Measurements from ENCODE around the gene XAGE5. TPM values are rescaled to one million over a fixed set of nuclear protein-coding genes. Genes with fewer than 3 reads are reported as not detected.
"Not testable (repeated sequence)": the region's sequence is repeated elsewhere in the genome, so short reads cannot be mapped to it uniquely, and the experiment has no call there.

XAGE5 gene
- total and polyA plus RNA-seq, 2 of the 13 experiments (the other 11 are each of a cell fraction or from before 2014, with no cell fraction given): not detected

DNA sequence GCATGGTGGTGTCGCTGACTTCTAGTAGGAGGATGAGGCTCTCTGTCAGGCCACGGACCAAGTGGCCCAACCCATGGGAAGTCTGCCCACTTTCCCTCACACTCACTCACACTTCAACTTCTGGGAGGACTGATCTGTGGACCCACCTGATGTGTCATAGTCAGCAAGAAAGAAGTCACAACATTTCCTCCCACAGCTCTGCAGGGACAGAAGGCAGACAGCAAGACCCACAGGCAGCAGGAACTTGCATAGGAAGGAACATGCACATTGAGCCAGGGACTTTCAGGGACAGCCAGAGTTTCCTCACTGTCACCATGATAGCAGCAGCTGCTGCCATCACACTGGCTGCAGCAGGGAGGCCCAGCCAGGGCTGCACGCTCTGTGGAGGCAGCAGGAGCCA, 19.5 kb downstream of the XAGE5 start (continued):
- TF ChIP-seq, protein P1, sequence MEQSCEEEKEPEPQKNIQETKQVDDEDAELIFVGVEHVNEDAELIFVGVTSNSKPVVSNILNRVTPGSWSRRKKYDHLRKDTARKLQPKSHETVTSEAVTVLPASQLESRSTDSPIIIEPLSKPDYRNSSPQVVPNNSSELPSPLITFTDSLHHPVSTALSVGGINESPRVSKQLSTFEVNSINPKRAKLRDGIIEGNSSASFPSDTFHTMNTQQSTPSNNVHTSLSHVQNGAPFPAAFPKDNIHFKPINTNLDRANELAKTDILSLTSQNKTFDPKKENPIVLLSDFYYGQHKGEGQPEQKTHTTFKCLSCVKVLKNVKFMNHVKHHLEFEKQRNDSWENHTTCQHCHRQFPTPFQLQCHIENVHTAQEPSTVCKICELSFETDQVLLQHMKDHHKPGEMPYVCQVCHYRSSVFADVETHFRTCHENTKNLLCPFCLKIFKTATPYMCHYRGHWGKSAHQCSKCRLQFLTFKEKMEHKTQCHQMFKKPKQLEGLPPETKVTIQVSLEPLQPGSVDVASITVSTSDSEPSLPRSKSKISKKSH (CRISPR knock-in tag; IDR thresholded peaks at IDR 0.05; ENCODE audit: borderline replicate concordance): no peak

DNA sequence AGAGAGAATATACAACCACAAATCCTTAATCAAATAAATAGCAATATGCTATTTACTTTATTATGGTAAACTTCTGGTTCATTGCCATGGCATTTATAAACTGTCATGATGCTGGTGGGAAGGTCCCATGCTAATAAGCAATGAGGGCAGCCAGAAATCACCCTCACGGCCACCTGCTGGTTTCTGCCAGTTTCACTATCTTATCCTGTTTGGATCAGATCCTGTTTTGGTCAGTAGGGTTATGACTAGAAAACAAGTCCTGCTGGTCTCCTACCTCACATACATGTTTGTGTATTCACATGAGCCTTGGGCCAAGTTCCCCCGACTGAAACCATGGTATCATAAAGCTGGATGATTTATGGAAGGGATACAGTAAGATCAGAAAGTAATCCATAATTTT, 28.1 kb downstream of the XAGE5 start:
- Histone ChIP-seq H3K27ac (ENCODE audit: extremely low read length, insufficient read depth, low read length) (no peak overlapping the region), H2AFZ (ENCODE audit: low read length) (no peak overlapping the region), H3K79me2 (ENCODE audit: insufficient read depth, low read length) (no peaks in the 10 kb centered on the region), H3K4me3 (replicated peaks in 1 of 3; ENCODE audit: insufficient read depth in 1 of 3, low read depth in 2 of 3, low read length in 3 of 3) (no peak overlapping the region), H3K36me3 (replicated peaks in 1 of 2; ENCODE audit: control insufficient read depth in 1 of 2, insufficient read depth in 2 of 2, low read length in 2 of 2) (no peaks in the 10 kb centered on the region), H3K4me2 (ENCODE audit: low read depth, low read length) (no peak overlapping the region), H4K20me1 (ENCODE audit: insufficient read depth, low read length) (no peaks in the 10 kb centered on the region), H3K9me3 (ENCODE audit: low read length) (no peaks in the 10 kb centered on the region), H3K27me3 (ENCODE audit: control insufficient read depth in 1 of 2, insufficient read depth in 2 of 2, low read length in 2 of 2) (no peaks in the 10 kb centered on the region), H3K9ac (ENCODE audit: insufficient read depth, low read depth, low read length) (no peak overlapping the region), H3K4me1 (ENCODE audit: insufficient read depth, low read length) (no peaks in the 10 kb centered on the region)
- ChIA-PET POLR2A (no interaction called here), CTCF (ENCODE audit: low intra/inter-chr PET ratio, low total read pairs) (no interaction called here)
- no TSS peak for BruUV-seq (replicated peaks)
- no peak for DNase-seq (ENCODE audit: low spot score)
- TF ChIP-seq, protein P2, sequence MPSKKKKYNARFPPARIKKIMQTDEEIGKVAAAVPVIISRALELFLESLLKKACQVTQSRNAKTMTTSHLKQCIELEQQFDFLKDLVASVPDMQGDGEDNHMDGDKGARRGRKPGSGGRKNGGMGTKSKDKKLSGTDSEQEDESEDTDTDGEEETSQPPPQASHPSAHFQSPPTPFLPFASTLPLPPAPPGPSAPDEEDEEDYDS (CRISPR knock-in tag; IDR thresholded peaks at IDR 0.05): no peak
- no peak for TF ChIP-seq CEBPB (IDR thresholded peaks at IDR 0.05; ENCODE audit: borderline replicate concordance, low read depth, low read length)
- FAIRE-seq: no peak
- WGBS (ENCODE audit: low lambda C conversion rate): 15% methylated on average over 2 of the region's 2 CpGs
- ATAC-seq: no peak
- in situ Hi-C loops (cut with HindIII; ENCODE audit: extremely low pct_ligation_motif_present, low pct_unique_long_range_greater_than_20kb) (no loop called here), intact Hi-C loops (cut with micrococcal nuclease; ENCODE audit: unreplicated experiment) (no loop called here)

DNA sequence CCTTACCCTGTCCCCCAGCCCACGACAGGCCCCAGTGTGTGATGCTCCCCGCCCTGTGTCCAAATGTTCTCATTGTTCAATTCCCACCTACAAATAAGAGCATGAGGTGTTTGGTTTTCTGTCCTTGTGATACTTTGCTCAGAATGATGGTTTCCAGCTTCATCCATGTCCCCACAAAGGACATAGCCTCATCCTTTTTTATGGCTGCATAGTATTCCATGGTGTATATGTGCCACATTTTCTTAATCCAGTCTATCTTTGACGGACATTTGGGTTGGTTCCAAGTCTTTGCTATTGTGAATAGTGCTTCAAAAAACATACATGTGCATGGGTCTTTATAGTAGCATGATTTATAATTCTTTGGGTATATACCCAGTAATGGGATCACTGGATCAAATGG, 32.5 kb downstream of the XAGE5 start:
- H3K27ac ChIP-seq (ENCODE audit: extremely low read length, insufficient read depth, low read length); BruUV-seq (replicated peaks); H3K4me3 ChIP-seq (replicated peaks in 1 of 3; ENCODE audit: insufficient read depth in 1 of 3, low read depth in 2 of 3, low read length in 3 of 3); in situ Hi-C loops (cut with HindIII; ENCODE audit: extremely low pct_ligation_motif_present, low pct_unique_long_range_greater_than_20kb); CTCF ChIA-PET (ENCODE audit: low intra/inter-chr PET ratio, low total read pairs); POLR2A ChIA-PET; H3K79me2 ChIP-seq (ENCODE audit: insufficient read depth, low read length); H4K20me1 ChIP-seq (ENCODE audit: insufficient read depth, low read length); H2AFZ ChIP-seq (ENCODE audit: low read length); H3K27me3 ChIP-seq (ENCODE audit: control insufficient read depth in 1 of 2, insufficient read depth in 2 of 2, low read length in 2 of 2); H3K36me3 ChIP-seq (replicated peaks in 1 of 2; ENCODE audit: control insufficient read depth in 1 of 2, insufficient read depth in 2 of 2, low read length in 2 of 2); intact Hi-C loops (cut with micrococcal nuclease; ENCODE audit: unreplicated experiment); H3K9ac ChIP-seq (ENCODE audit: insufficient read depth, low read depth, low read length); FAIRE-seq; H3K4me2 ChIP-seq (ENCODE audit: low read depth, low read length); H3K4me1 ChIP-seq (ENCODE audit: insufficient read depth, low read length); H3K9me3 ChIP-seq (ENCODE audit: low read length); DNase-seq (ENCODE audit: low spot score); ATAC-seq: not testable (repeated sequence)
- 6% methylated on average over 3 of the region's 3 CpGs for WGBS (ENCODE audit: low lambda C conversion rate)

All from HepG2 (cell line).